ENCODE results near the gene KLF11.

DNA sequence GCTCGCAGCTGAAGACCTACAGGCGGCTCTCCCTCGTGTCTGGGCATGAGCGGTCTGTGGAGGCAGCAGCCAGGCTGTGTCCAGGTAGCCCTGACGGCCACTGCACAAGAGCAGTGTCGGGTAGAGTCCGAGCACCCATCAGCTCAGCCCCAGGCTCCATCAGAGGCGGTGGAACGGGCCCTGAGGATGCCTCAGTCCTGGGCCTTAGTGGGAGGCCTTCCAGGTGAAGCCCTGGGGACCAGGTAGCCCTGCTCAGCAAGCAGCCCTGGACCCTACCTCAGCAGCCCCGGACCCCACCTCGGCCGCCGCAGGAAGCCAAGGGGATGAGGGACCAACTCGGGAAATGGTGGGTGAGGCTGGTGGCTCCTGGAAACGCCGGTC is 21.3 kb upstream of the KLF11 start:
- TF ChIP-seq POLR2A (IDR thresholded peaks at IDR 0.05): no peak
- TF ChIP-seq CTCF (IDR thresholded peaks at IDR 0.05): no peak
